ENCODE data around the gene RSU1. TPM values are rescaled to one million over a fixed set of nuclear protein-coding genes. Genes with fewer than 3 reads are reported as not detected.

RSU1 gene
- total and polyA plus RNA-seq, 2 donors (not counting 3 experiments of a cell fraction or from before 2014, with no cell fraction given): 80.2 to 104 TPM

DNA sequence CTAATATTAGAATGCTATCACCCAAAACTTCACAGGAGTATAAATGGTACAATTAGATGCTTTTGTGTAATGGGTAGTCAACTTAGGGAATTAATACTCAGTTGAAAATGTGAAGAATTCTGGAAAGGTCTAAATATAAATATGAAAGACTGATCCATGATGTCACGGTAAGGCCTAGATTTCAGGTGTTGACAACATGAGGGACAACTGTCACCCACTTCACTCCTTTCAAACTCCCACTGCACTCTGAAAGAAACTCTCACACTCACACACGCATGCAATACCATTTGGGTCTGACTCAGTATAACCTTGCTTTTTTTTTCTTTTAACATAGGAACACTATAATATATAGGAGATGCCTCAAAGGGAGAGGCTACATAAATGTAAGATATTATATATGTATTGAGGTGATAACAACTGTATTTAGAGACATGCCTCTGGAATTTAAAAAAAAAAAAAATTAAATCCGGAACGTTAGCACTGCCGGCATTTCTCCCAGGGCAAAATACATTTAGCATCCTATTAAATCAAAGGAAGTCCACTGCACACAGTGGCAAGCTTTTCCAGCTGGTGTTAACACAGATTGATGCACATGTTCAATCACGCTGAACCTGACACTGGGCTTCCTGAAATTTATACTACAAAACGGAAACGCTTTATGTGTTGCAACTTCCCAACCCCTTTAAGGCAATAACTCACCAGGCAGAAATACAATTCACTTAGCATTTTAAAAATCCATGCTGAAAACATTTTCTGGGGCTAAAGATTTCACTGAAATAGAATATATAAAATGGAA, 74.9 kb downstream of the RSU1 start:
- dilution Hi-C loops (cut with MboI; ENCODE audit: extremely low pct_ligation_motif_present, low sequenced_read_pairs): no loop called here
- FAIRE-seq (peak; percentile 76), DNase-seq (ENCODE audit: low read depth, low spot score) (peak; percentile 88)
- H2AFZ ChIP-seq (ENCODE audit: low read depth, low read length): no peak overlapping the region
- H3K27ac ChIP-seq (ENCODE audit: insufficient read depth, low read depth, low read length): no peak overlapping the region
- TF ChIP-seq POLR2A (IDR thresholded peaks at IDR 0.05; ENCODE audit: low read depth, low read length): no peak
- TF ChIP-seq, protein P1, sequence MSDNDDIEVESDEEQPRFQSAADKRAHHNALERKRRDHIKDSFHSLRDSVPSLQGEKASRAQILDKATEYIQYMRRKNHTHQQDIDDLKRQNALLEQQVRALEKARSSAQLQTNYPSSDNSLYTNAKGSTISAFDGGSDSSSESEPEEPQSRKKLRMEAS (IDR thresholded peaks at IDR 0.05; ENCODE audit: insufficient read depth, insufficient read length): peak; percentile 27
- no peak for TF ChIP-seq MYC (IDR thresholded peaks at IDR 0.05; ENCODE audit: low read depth, low read length)
- intact Hi-C loops (cut with micrococcal nuclease): loop anchor here (1.0 kb wide), 1 partner anchor 35 kb away; no protein-coding TSS in a partner anchor
- H3K4me2 ChIP-seq (ENCODE audit: insufficient read depth, low read length): peak overlapping the region; percentile 8
- POLR2A ChIA-PET: no interaction called here
- no peaks in the 10 kb centered on the region for H3K27me3 ChIP-seq (ENCODE audit: control insufficient read depth in 2 of 2, insufficient read depth in 2 of 2, low read length in 2 of 2)
- CTCF ChIA-PET: interaction anchor here (1.2 kb wide), 1 partner anchor 12 kb away, joined by 3 read pairs; no protein-coding TSS in a partner anchor
- H3K9me3 ChIP-seq (replicated peaks; ENCODE audit: control insufficient read depth, insufficient read depth, low read length): no peaks in the 10 kb centered on the region
- no peak overlapping the region for H3K4me3 ChIP-seq (replicated peaks in 1 of 3; ENCODE audit: insufficient read depth in 1 of 3, low read depth in 1 of 3, low read length in 3 of 3)
- no peaks in the 10 kb centered on the region for H3K9me1 ChIP-seq (replicated peaks; ENCODE audit: control insufficient read depth, extremely low read depth, insufficient read depth, low read length)
- no peaks in the 10 kb centered on the region for H3K79me2 ChIP-seq (ENCODE audit: control insufficient read depth, insufficient read depth, low read length)
- H3K36me3 ChIP-seq (ENCODE audit: control insufficient read depth in 2 of 2, extremely low read depth in 1 of 2, insufficient read depth in 2 of 2, low read length in 2 of 2): no peaks in the 10 kb centered on the region
- no TSS peak for BruUV-seq (replicated peaks)
- H4K20me1 ChIP-seq (replicated peaks; ENCODE audit: control insufficient read depth, extremely low read depth, insufficient read depth, low read length): peaks cover 2% of the 10 kb centered on the region
- peaks cover 17% of the 10 kb centered on the region for H3K4me1 ChIP-seq (ENCODE audit: control insufficient read depth, extremely low read depth, insufficient read depth, low read length)
- H3K9ac ChIP-seq (replicated peaks; ENCODE audit: extremely low read depth, insufficient read depth, low read length): no peak overlapping the region

DNA sequence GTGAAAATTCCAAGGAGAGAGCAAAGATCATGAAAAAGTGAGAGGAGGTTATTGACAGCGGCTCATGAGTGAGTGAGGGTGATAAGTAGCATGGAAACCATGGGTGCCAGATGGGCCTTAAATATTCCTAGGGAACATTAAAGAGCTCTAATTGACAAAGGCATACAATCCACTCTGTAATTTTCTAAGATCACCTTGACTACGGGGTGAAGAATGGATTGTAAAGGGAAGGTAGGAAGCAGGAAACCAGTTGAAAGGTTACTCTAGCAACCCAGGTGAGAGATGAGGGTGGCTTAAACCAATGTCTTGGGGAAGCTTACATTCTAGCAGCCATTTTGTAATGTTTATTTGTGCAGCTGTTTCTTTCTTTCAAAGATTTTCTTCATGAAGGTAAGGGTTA, 75.7 kb downstream of the RSU1 start:
- peaks cover 2% of the 10 kb centered on the region for H4K20me1 ChIP-seq (replicated peaks; ENCODE audit: control insufficient read depth, extremely low read depth, insufficient read depth, low read length)
- no peak overlapping the region for H3K4me2 ChIP-seq (ENCODE audit: insufficient read depth, low read length)
- H2AFZ ChIP-seq (ENCODE audit: low read depth, low read length): no peak overlapping the region
- ChIA-PET CTCF (interaction anchor here (1.2 to 1.3 kb wide), 2 partner anchors 12 to 18 kb away, joined by 3 to 4 read pairs; no protein-coding TSS in a partner anchor), POLR2A (no interaction called here)
- H3K9me1 ChIP-seq (replicated peaks; ENCODE audit: control insufficient read depth, extremely low read depth, insufficient read depth, low read length): no peaks in the 10 kb centered on the region
- H3K79me2 ChIP-seq (ENCODE audit: control insufficient read depth, insufficient read depth, low read length): no peaks in the 10 kb centered on the region
- DNase-seq (ENCODE audit: low read depth, low spot score) (no peak), FAIRE-seq (no peak)
- no peak overlapping the region for H3K27ac ChIP-seq (ENCODE audit: insufficient read depth, low read depth, low read length)
- H3K9ac ChIP-seq (replicated peaks; ENCODE audit: extremely low read depth, insufficient read depth, low read length): no peak overlapping the region
- H3K4me1 ChIP-seq (ENCODE audit: control insufficient read depth, extremely low read depth, insufficient read depth, low read length): peaks cover 17% of the 10 kb centered on the region
- dilution Hi-C loops (cut with MboI; ENCODE audit: extremely low pct_ligation_motif_present, low sequenced_read_pairs) (no loop called here), intact Hi-C loops (cut with micrococcal nuclease) (no loop called here)
- no peaks in the 10 kb centered on the region for H3K27me3 ChIP-seq (ENCODE audit: control insufficient read depth in 2 of 2, insufficient read depth in 2 of 2, low read length in 2 of 2)
- H3K4me3 ChIP-seq (replicated peaks in 1 of 3; ENCODE audit: insufficient read depth in 1 of 3, low read depth in 1 of 3, low read length in 3 of 3): no peak overlapping the region
- H3K36me3 ChIP-seq (ENCODE audit: control insufficient read depth in 2 of 2, extremely low read depth in 1 of 2, insufficient read depth in 2 of 2, low read length in 2 of 2): no peaks in the 10 kb centered on the region
- no peaks in the 10 kb centered on the region for H3K9me3 ChIP-seq (replicated peaks; ENCODE audit: control insufficient read depth, insufficient read depth, low read length)
- no TSS peak for BruUV-seq (replicated peaks)
- TF ChIP-seq POLR2AphosphoS5 (IDR thresholded peaks at IDR 0.05; ENCODE audit: insufficient read depth, low read depth, low read length) (no peak), FOS (IDR thresholded peaks at IDR 0.05; ENCODE audit: borderline replicate concordance, insufficient read depth, low read length) (no peak), JUN (IDR thresholded peaks at IDR 0.05; ENCODE audit: borderline replicate concordance, insufficient read depth, insufficient read length, low read depth) (no peak), POLR2A (IDR thresholded peaks at IDR 0.05; ENCODE audit: low read depth, low read length) (no peak), EZH2 (IDR thresholded peaks at IDR 0.05; ENCODE audit: borderline replicate concordance, low read depth, low read length, severe bottlenecking) (no peak), MYC (IDR thresholded peaks at IDR 0.05; ENCODE audit: low read depth, low read length) (no peak), GATA2 (IDR thresholded peaks at IDR 0.05; ENCODE audit: insufficient read depth, insufficient read length, low read depth, low read length) (no peak)
- TF ChIP-seq, protein P2, sequence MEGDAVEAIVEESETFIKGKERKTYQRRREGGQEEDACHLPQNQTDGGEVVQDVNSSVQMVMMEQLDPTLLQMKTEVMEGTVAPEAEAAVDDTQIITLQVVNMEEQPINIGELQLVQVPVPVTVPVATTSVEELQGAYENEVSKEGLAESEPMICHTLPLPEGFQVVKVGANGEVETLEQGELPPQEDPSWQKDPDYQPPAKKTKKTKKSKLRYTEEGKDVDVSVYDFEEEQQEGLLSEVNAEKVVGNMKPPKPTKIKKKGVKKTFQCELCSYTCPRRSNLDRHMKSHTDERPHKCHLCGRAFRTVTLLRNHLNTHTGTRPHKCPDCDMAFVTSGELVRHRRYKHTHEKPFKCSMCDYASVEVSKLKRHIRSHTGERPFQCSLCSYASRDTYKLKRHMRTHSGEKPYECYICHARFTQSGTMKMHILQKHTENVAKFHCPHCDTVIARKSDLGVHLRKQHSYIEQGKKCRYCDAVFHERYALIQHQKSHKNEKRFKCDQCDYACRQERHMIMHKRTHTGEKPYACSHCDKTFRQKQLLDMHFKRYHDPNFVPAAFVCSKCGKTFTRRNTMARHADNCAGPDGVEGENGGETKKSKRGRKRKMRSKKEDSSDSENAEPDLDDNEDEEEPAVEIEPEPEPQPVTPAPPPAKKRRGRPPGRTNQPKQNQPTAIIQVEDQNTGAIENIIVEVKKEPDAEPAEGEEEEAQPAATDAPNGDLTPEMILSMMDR (IDR thresholded peaks at IDR 0.05; ENCODE audit: extremely low read depth in 1 of 2, insufficient read depth in 1 of 2, low read depth in 1 of 2, low read length in 2 of 2): no peak
- TF ChIP-seq, protein P1 (IDR thresholded peaks at IDR 0.05; ENCODE audit: insufficient read depth, insufficient read length): no peak
